Left lung (tissue), 10 donors: ENCODE data around the gene ERI3. TPM values are rescaled to one million over a fixed set of nuclear protein-coding genes. Genes with fewer than 3 reads are reported as not detected.

Experiments used
- ATAC-seq: fragments of 200-7000 bp; cut with Tn5 transposase; one replicate; pipeline ENCODE4 v1.9.1; 2020; ENCODE audit warnings: moderate library complexity
- DNase-seq, 4 donors: peaks; one replicate each; pipeline ENCODE4 v3.0.0-alpha.2; 2013 to 2020
- H3K27ac ChIP-seq, 2 donors: fragments of 200-600 bp; sonication (generic) in 1 of 2; one replicate each; pipeline versions ENCODE4 v1.5.0 to v1.8.0; 2020 to 2021
- H3K27me3 ChIP-seq, 2 donors: fragments of 200-600 bp; sonication (generic) in 1 of 2; one replicate each; pipeline versions ENCODE4 v1.5.0 to v1.8.0; 2020 to 2021
- H3K36me3 ChIP-seq, 2 donors: fragments of 200-600 bp; sonication (generic) in 1 of 2; one replicate each; pipeline versions ENCODE4 v1.5.0 to v1.8.0; 2020 to 2021
- H3K4me1 ChIP-seq, 2 donors: fragments of 200-600 bp; one replicate each; pipeline ENCODE4 v1.8.0; 2021
- H3K4me3 ChIP-seq, 2 donors: fragments of 200-600 bp; sonication (generic) in 1 of 2; one replicate each; pipeline versions ENCODE4 v1.5.0 to v1.8.0; 2020 to 2021; ENCODE audit warnings: mild to moderate bottlenecking in 1 of 2
- H3K9me3 ChIP-seq, 2 donors: fragments of 200-600 bp; sonication (generic) in 1 of 2; one replicate each; pipeline versions ENCODE4 v1.5.0 to v1.8.0; 2020 to 2021
- intact Hi-C, 2 donors: fragments of 100-400 bp; cut with DNase I; formaldehyde crosslinking; loops; one replicate each; pipeline versions ENCODE4 v1.11.2 to v1.14.2; 2022
- polyA plus RNA-seq, 6 donors: library from polyadenylated mRNA; unstranded; fragments of 120-200 nt; gene quantifications; one replicate each; pipeline ENCODE4 v1.2.1, GENCODE V29; 2013; ENCODE audit not compliant: insufficient read length in 6 of 6
- total RNA-seq, 2 donors: library from RNA; stranded (reverse); fragmentation: NEBNext Ultra II Directional; extraction: Animal tissue kit (Norgen Biotek cat#: 25700); gene quantifications; one replicate each; pipeline ENCODE4 v1.2.1, GENCODE V29; 2021
- TF ChIP-seq, protein P1 (sequence below), 2 donors: fragments of 200-600 bp; sonication (generic) in 1 of 2; IDR thresholded peaks; one replicate each; pipeline versions ENCODE4 v1.5.0 to v1.8.0; 2021; ENCODE audit warnings: antibody characterized with exemption in 2 of 2
- donor health status: DM: no; HTN: yes; CAD: no.
- donor health status: DM: no; HTN: no; CAD: no.

ERI3 gene
- total and polyA plus RNA-seq, 8 donors, result 44.5 to 70.7 (median 65.3) TPM

DNA sequence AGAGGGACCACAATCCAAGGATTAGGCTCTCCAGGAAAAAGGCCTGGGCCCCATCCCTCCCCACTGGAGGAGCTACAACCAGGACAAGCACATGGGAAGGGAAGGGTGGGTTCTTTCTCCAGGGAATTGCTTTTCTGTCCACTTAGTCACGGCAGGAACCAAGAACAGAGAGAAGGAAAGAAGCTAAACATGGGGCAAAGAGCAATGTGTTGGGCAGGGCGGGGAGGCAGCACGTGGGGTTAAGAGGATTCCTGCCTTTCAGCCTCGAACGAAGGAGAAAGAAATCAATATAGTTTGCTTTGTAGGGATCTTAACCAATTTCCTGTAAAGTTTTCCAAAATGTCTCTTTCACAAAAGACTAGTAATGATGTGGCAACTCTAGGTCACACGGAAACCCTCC lies 21.7 kb downstream of the ERI3 start:
- no peak for ATAC-seq
- H3K4me1 ChIP-seq, result peaks cover 0 to 2% of the 10 kb centered on the region in 2 donors
- intact Hi-C loops, result no loop called here
- H3K4me3 ChIP-seq, result no peak overlapping the region
- TF ChIP-seq, protein P1, sequence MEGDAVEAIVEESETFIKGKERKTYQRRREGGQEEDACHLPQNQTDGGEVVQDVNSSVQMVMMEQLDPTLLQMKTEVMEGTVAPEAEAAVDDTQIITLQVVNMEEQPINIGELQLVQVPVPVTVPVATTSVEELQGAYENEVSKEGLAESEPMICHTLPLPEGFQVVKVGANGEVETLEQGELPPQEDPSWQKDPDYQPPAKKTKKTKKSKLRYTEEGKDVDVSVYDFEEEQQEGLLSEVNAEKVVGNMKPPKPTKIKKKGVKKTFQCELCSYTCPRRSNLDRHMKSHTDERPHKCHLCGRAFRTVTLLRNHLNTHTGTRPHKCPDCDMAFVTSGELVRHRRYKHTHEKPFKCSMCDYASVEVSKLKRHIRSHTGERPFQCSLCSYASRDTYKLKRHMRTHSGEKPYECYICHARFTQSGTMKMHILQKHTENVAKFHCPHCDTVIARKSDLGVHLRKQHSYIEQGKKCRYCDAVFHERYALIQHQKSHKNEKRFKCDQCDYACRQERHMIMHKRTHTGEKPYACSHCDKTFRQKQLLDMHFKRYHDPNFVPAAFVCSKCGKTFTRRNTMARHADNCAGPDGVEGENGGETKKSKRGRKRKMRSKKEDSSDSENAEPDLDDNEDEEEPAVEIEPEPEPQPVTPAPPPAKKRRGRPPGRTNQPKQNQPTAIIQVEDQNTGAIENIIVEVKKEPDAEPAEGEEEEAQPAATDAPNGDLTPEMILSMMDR (IDR thresholded peaks at IDR 0.05), result no peak
- no peak for DNase-seq
- H3K27me3 ChIP-seq, result no peaks in the 10 kb centered on the region
- no peak overlapping the region for H3K27ac ChIP-seq
- no peaks in the 10 kb centered on the region for H3K9me3 ChIP-seq
- H3K36me3 ChIP-seq, result peaks cover 1 to 50% of the 10 kb centered on the region in 2 donors

DNA sequence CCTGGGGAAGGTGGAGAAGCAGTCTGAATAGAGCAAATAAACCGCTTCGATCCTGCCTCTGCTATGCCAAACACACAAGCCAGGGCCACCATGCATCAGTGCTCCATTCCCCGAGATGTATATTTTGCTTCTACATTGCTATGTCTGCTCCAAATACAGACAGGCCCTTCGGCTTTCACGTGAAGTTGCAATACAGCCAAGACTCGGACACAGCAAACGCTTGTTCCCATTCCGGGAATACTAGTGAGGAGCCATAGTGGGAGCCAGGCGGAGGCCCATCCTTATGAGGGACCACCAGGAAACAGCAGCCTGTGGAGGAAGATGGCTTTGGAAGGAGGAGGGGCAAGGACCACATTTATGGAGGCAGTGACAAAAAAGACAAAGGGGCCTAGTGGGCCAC lies 22.6 kb downstream of the ERI3 start:
- no peak overlapping the region for H3K27ac ChIP-seq
- no peaks in the 10 kb centered on the region for H3K9me3 ChIP-seq
- intact Hi-C loops, result no loop called here
- H3K4me1 ChIP-seq, result peaks cover 4% of the 10 kb centered on the region in 2 donors
- TF ChIP-seq, protein P1 (IDR thresholded peaks at IDR 0.05), result no peak
- peaks cover 0 to 42% of the 10 kb centered on the region in 2 donors for H3K36me3 ChIP-seq
- no peak overlapping the region for H3K4me3 ChIP-seq
- no peak for ATAC-seq
- H3K27me3 ChIP-seq, result no peaks in the 10 kb centered on the region
- DNase-seq, result no peak

DNA sequence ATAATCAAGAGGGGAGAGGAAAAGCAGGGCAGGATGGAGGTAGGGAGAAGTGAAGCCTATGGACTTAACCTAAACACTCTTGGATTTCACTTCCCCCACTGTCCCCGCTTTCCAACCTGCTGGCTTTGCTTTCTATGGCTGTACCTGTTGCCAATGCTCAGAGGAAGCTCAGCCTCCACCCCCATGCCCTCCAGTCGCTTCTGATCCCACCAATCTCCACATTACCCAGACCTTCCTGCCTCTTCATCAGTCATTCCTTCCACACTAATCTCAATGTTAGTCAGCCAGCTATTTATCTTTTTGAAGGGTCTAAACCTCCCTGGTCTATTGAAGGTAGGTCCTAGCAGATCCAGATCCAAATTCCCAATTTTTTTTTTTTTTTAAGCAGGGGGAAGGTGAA lies 24.1 kb downstream of the ERI3 start:
- intact Hi-C loops, result no loop called here
- no peaks in the 10 kb centered on the region for H3K9me3 ChIP-seq
- ATAC-seq, result no peak
- no peak for DNase-seq
- peaks cover 0 to 28% of the 10 kb centered on the region in 2 donors for H3K36me3 ChIP-seq
- H3K27ac ChIP-seq, result no peak overlapping the region
- TF ChIP-seq, protein P1 (IDR thresholded peaks at IDR 0.05), result no peak
- peaks cover 4 to 5% of the 10 kb centered on the region in 2 donors for H3K4me1 ChIP-seq
- H3K4me3 ChIP-seq, result no peak overlapping the region
- H3K27me3 ChIP-seq, result no peaks in the 10 kb centered on the region

DNA sequence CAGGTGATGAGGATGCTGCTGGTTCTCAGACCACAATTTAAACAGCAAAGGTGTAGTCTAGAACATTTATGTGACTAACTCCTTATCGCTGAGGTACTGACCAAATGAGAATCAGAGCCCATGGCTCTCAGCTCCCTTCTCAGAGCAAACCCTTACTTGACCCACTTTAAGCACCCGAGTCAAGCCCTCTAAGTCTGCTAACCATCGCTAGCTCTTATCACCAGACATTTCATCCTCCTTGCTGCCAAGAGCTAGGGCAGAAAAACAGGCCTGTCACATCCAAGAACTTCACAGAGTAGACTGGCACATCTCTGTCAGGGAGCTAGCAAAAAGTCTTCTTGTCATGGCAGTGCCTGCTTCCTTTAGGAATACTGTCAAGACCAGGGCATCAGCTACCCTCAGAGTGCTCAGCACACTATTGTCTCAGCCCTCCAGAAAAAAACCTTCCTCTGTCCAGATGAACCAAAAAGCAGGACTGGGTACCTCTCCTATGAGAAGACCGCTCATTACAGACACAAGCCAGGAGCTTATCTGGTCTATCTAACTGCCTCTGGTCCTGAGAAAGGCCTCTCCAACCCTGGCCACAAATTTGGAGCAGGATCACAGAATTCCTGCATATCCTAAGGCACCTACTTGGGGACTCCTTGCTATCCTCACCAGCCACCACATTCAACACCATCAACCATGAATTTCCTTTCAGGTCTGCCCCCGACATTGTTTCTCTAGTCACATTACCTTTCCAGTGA lies 26.2 kb downstream of the ERI3 start:
- no peaks in the 10 kb centered on the region for H3K9me3 ChIP-seq
- intact Hi-C loops, result no loop called here
- no peak overlapping the region for H3K4me3 ChIP-seq
- H3K4me1 ChIP-seq, result peaks cover 4 to 5% of the 10 kb centered on the region in 2 donors
- no peak for DNase-seq
- ATAC-seq, result peak; percentile 13
- H3K36me3 ChIP-seq, result peaks cover 0 to 8% of the 10 kb centered on the region in 2 donors
- H3K27ac ChIP-seq, result peak overlapping the region in 1 of 2 donors; percentile 53
- TF ChIP-seq, protein P1 (IDR thresholded peaks at IDR 0.05), result no peak
- H3K27me3 ChIP-seq, result no peaks in the 10 kb centered on the region

GRCh38 chr1:44327679-44328491 lies 27.2 kb downstream of the ERI3 start:
- Histone ChIP-seq H3K36me3 (peaks cover 0 to 5% of the 10 kb centered on the region in 2 donors), H3K4me1 (peaks cover 4 to 5% of the 10 kb centered on the region in 2 donors), H3K4me3 (no peak overlapping the region), H3K9me3 (no peaks in the 10 kb centered on the region), H3K27ac (peak overlapping the region; percentile 17 to 53), H3K27me3 (no peaks in the 10 kb centered on the region)
- intact Hi-C loops, result no loop called here
- peak; percentile 89 for ATAC-seq
- DNase-seq, result peak; percentile 8 to 80 (median 66)
- TF ChIP-seq, protein P1 (IDR thresholded peaks at IDR 0.05), result no peak
